ENCODE measurements around the gene RBMS3. TPM values are rescaled to one million over a fixed set of nuclear protein-coding genes. Genes with fewer than 3 reads are reported as not detected.
A peak's percentile ranks its signal among the peaks of the same experiment; 100 is the strongest.

The RBMS3 gene
- total and polyA plus RNA-seq, 12 donors, result 8.7 to 90.1 (median 51.2) TPM

GRCh38 chr3:29333576-29333975 is 52.7 kb downstream of the RBMS3 start:
- no peaks in the 10 kb centered on the region for H3K36me3 ChIP-seq (replicated peaks in 1 of 2)
- DNase-seq, result no peak
- TF ChIP-seq POLR2A (IDR thresholded peaks at IDR 0.05) (no peak), CTCF (IDR thresholded peaks at IDR 0.05) (no peak)
- no peak overlapping the region for H3K4me3 ChIP-seq
- H3K9me3 ChIP-seq (replicated peaks in 1 of 3), result no peaks in the 10 kb centered on the region
- intact Hi-C loops (cut with DNase I), result no loop called here
- H3K4me1 ChIP-seq (replicated peaks in 1 of 2), result peaks cover 0 to 68% of the 10 kb centered on the region in 2 donors
- peak overlapping the region in 1 of 5 donors; percentile 13 for H3K27ac ChIP-seq
- H3K27me3 ChIP-seq, result no peaks in the 10 kb centered on the region
- 86 to 92% (median 88%) methylated on average over 3 of the region's 3 CpGs for WGBS, 4 donors

- Histone ChIP-seq H3K36me3 (replicated peaks in 1 of 2) (no peaks in the 10 kb centered on the region), H3K27ac (peak overlapping the region in 1 of 5 donors; percentile 70), H3K27me3 (no peaks in the 10 kb centered on the region), H3K4me3 (no peak overlapping the region), H3K4me1 (replicated peaks in 1 of 2) (peaks cover 0 to 78% of the 10 kb centered on the region in 2 donors), H3K9me3 (replicated peaks in 1 of 3) (no peaks in the 10 kb centered on the region)
- intact Hi-C loops (cut with DNase I), result no loop called here
- no peak for DNase-seq
- no peak for TF ChIP-seq POLR2A (IDR thresholded peaks at IDR 0.05)
- TF ChIP-seq CTCF (IDR thresholded peaks at IDR 0.05), result no peak
- 70 to 86% (median 76%) methylated on average over 3 of the region's 3 CpGs for WGBS, 4 donors
Observed at GRCh38 chr3:29334706-29335105, 53.8 kb downstream of the RBMS3 start.

GRCh38 chr3:29335438-29335837 is 54.6 kb downstream of the RBMS3 start:
- TF ChIP-seq CTCF (IDR thresholded peaks at IDR 0.05) (no peak), POLR2A (IDR thresholded peaks at IDR 0.05) (no peak)
- 24 to 38% (median 28%) methylated on average over 6 of the region's 6 CpGs for WGBS, 4 donors
- no peaks in the 10 kb centered on the region for H3K36me3 ChIP-seq (replicated peaks in 1 of 2)
- peaks cover 0 to 86% of the 10 kb centered on the region in 2 donors for H3K4me1 ChIP-seq (replicated peaks in 1 of 2)
- no peaks in the 10 kb centered on the region for H3K9me3 ChIP-seq (replicated peaks in 1 of 3)
- peak overlapping the region in 3 of 5 donors; percentile 14 to 70 (median 67) for H3K27ac ChIP-seq
- H3K27me3 ChIP-seq, result no peaks in the 10 kb centered on the region
- intact Hi-C loops (cut with DNase I), result no loop called here
- peak overlapping the region in 1 of 4 donors; percentile 27 for H3K4me3 ChIP-seq
- peak; percentile 55 to 89 (median 74) for DNase-seq

GRCh38 chr3:29335943-29336342 is 55.1 kb downstream of the RBMS3 start:
- Histone ChIP-seq H3K27ac (peak overlapping the region in 3 of 5 donors; percentile 14 to 70 (median 67)), H3K9me3 (replicated peaks in 1 of 3) (no peaks in the 10 kb centered on the region), H3K36me3 (replicated peaks in 1 of 2) (no peaks in the 10 kb centered on the region), H3K27me3 (no peaks in the 10 kb centered on the region), H3K4me3 (peak overlapping the region in 1 of 4 donors; percentile 27), H3K4me1 (replicated peaks in 1 of 2) (peaks cover 0 to 87% of the 10 kb centered on the region in 2 donors)
- DNase-seq, result no peak
- intact Hi-C loops (cut with DNase I), result no loop called here
- TF ChIP-seq POLR2A (IDR thresholded peaks at IDR 0.05), result no peak
- TF ChIP-seq CTCF (IDR thresholded peaks at IDR 0.05), result no peak
- 55 to 67% (median 62%) methylated on average over 4 of the region's 4 CpGs for WGBS, 4 donors
